K562 treated with DMSO at 1 percent for 24 hours (cell line): Measurements from ENCODE around the gene TPBG. TPM values are rescaled to one million over a fixed set of nuclear protein-coding genes. Genes with fewer than 3 reads are reported as not detected.

Experiments
- total RNA-seq: library from RNA; unstranded; fragments of 300-600 nt; gene quantifications from 2 replicates; pipeline ENCODE4 v1.2.3, GENCODE V29; 2022; ENCODE audit warnings: low read depth; ENCODE audit not compliant: insufficient read depth

Gene TPBG
- total RNA-seq, result 8.5 and 10.6 TPM in 2 replicates

GRCh38 chr6:82363428-82364086 lies at the start of gene TPBG:
Gene TPBG, plus strand, starts transcription at chr6:82363817. Its CDS starts 1,145 bp downstream, at chr6:82364962.

Other genes starting within 250 kb of the TPBG start
- 7.0 and 7.5 TPM in 2 replicates for gene IBTK, start 116.1 kb upstream of the TPBG start, total RNA-seq